BLaER1 (cell line): ENCODE data around the gene TM2D1.

Experiments used
- H3K27ac ChIP-seq: shearing (Covaris generic); formaldehyde crosslinking; 2 replicates; pipeline ENCODE4 v1.8.1; 2022
- H3K27me3 ChIP-seq: shearing (Covaris generic); formaldehyde crosslinking; 2 replicates; pipeline ENCODE4 v1.8.1; 2022
- H3K36me3 ChIP-seq: shearing (Covaris generic); formaldehyde crosslinking; 2 replicates; pipeline ENCODE4 v1.8.1; 2022
- H3K4me1 ChIP-seq: shearing (Covaris generic); formaldehyde crosslinking; 2 replicates; pipeline ENCODE4 v1.8.1; 2022
- H3K4me2 ChIP-seq: shearing (Covaris generic); formaldehyde crosslinking; 2 replicates; pipeline ENCODE4 v1.8.1; 2022
- H3K4me3 ChIP-seq: shearing (Covaris generic); formaldehyde crosslinking; 2 replicates; pipeline ENCODE4 v1.8.1; 2022
- H3K9ac ChIP-seq: shearing (Covaris generic); formaldehyde crosslinking; 2 replicates; pipeline ENCODE4 v1.8.1; 2022
- H3K9me3 ChIP-seq: shearing (Covaris generic); formaldehyde crosslinking; 2 replicates; pipeline ENCODE4 v1.8.1; 2022
- H4K20me1 ChIP-seq: shearing (Covaris generic); formaldehyde crosslinking; 2 replicates; pipeline ENCODE4 v1.8.1; 2022
- Cebpa-rat ChIP-seq: shearing (Covaris generic); IDR thresholded peaks from 2 replicates; pipeline ENCODE4 v1.8.1; 2022

TM2D1 gene

DNA sequence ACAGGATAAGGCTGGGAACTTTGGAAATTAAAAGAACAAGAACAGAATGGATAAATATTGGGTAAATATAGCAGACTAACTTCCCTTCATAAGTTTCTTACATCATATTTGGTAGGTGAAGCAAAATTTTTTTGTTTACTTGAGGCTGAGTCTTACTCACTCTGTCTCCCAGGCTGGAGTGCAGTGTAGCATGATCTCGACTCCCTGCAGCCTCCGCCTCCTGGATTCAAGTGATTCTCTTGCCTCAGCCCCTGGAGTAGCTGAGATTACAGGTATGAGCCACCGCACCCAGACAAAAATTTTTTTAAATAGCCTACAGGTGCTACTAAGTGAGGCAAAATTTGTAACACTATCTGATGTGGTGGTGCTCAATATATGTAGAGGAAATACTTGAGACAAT lies 50.7 kb downstream of the TM2D1 start:
- Histone ChIP-seq H3K9ac (no peak overlapping the region), H3K9me3 (no peaks in the 10 kb centered on the region), H3K27ac (no peak overlapping the region), H3K4me2 (no peak overlapping the region), H3K27me3 (no peaks in the 10 kb centered on the region), H3K4me3 (no peak overlapping the region), H4K20me1 (no peaks in the 10 kb centered on the region), H3K4me1 (no peaks in the 10 kb centered on the region), H3K36me3 (peaks cover 9% of the 10 kb centered on the region; the same call in 1 of the 2 replicates)
- no peak for TF ChIP-seq Cebpa-rat

DNA sequence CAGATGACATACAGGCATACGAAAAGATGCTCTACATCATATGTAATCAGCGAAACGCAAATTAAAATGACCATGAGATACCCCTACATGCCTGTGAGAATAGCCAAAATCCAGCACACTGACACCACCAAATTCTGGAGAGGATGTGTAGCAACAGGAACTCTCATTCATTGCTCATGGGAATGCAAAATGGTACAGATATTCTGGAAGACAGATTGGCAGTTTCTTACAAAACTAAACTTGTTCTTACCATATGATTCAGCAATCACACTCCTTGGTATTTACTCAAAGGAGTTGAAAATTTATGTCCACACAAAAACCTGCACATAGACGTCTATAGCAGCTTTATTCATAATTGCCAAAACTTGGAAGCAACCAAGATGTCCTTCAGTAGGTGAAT lies 52.6 kb downstream of the TM2D1 start:
- H3K9ac ChIP-seq: no peak overlapping the region

DNA sequence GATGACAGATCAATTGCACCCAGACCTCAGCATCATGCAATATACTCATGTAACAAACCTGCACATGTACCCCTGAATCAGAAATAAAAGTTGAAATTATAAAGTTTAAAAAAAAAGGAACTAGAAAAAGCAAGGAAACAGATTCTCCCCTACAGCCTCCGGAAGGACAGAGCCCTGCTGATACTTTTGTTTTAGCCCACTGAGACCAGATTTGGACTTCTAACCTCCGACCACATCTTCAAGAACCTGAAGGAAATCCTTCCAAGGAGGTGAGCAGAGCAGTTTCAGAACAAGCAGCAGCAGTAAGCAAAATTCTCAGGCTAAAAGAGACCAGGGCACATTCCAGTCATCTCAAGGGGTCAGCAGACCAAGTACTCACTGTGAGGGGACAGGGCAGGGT lies 54.5 kb downstream of the TM2D1 start:
- no peaks in the 10 kb centered on the region for H3K9me3 ChIP-seq
- H3K4me2 ChIP-seq: no peak overlapping the region
- H3K4me3 ChIP-seq: no peak overlapping the region
- H3K27me3 ChIP-seq: no peaks in the 10 kb centered on the region
- no peaks in the 10 kb centered on the region for H4K20me1 ChIP-seq
- no peak overlapping the region for H3K9ac ChIP-seq
- TF ChIP-seq Cebpa-rat: no peak
- no peaks in the 10 kb centered on the region for H3K36me3 ChIP-seq
- H3K27ac ChIP-seq: no peak overlapping the region
- no peaks in the 10 kb centered on the region for H3K4me1 ChIP-seq

More for the DNA sequence above, 52.6 kb downstream of the TM2D1 start:
- Histone ChIP-seq H3K27ac (no peak overlapping the region), H3K4me2 (no peak overlapping the region), H4K20me1 (no peaks in the 10 kb centered on the region), H3K9me3 (no peaks in the 10 kb centered on the region), H3K4me3 (no peak overlapping the region), H3K36me3 (no peaks in the 10 kb centered on the region), H3K27me3 (no peaks in the 10 kb centered on the region), H3K4me1 (no peaks in the 10 kb centered on the region)
- TF ChIP-seq Cebpa-rat: no peak

DNA sequence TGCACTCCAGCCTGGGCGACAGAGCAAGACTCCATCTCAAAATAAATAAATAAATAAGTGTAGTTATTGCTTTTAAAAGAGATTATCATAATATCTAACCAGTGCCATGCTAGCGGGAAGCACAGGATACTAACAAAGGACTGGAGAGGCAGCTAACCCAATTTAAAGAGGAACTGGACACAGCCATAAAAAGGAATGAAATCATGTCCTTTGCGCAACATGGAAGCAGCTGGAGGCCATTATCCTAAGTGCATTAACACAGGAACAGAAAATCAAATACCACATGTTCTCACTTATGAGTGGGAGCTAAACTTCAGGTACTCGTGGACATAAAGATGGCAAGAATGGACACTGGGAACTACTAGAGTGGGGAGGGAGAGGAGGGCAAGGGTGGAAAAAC lies 54.9 kb downstream of the TM2D1 start:
- no peaks in the 10 kb centered on the region for H3K9me3 ChIP-seq
- TF ChIP-seq Cebpa-rat: no peak
- no peak overlapping the region for H3K27ac ChIP-seq
- H3K4me1 ChIP-seq: no peaks in the 10 kb centered on the region
- no peak overlapping the region for H3K4me3 ChIP-seq
- H3K9ac ChIP-seq: no peak overlapping the region
- H3K4me2 ChIP-seq: no peak overlapping the region
- H3K27me3 ChIP-seq: no peaks in the 10 kb centered on the region
- no peaks in the 10 kb centered on the region for H4K20me1 ChIP-seq
- no peaks in the 10 kb centered on the region for H3K36me3 ChIP-seq

DNA sequence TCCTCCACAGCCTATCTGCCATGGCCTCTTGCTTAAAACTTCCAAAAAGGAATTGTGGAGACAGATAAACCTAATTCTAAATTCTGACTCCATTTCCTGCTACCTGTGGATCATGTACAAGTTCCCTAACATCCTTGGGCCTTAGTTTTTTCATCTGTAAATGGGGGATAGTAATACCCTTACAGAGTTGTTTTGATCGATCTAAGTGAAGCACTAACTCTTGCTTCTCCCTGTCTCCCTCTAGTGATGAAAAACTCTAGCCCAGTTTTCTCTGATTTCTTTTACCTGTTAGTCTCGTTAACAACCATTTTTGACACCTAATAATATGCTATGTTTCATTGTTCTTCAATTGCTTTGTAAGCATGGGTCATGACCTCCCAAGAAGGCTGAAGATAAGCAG lies 65.9 kb downstream of the TM2D1 start:
- no peak for TF ChIP-seq Cebpa-rat
- no peak overlapping the region for H3K9ac ChIP-seq
- H3K9me3 ChIP-seq: no peaks in the 10 kb centered on the region
- H4K20me1 ChIP-seq: no peaks in the 10 kb centered on the region
- no peaks in the 10 kb centered on the region for H3K4me1 ChIP-seq
- H3K4me2 ChIP-seq: no peak overlapping the region
- no peak overlapping the region for H3K4me3 ChIP-seq
- H3K27ac ChIP-seq: no peak overlapping the region
- no peaks in the 10 kb centered on the region for H3K27me3 ChIP-seq
- no peaks in the 10 kb centered on the region for H3K36me3 ChIP-seq

DNA sequence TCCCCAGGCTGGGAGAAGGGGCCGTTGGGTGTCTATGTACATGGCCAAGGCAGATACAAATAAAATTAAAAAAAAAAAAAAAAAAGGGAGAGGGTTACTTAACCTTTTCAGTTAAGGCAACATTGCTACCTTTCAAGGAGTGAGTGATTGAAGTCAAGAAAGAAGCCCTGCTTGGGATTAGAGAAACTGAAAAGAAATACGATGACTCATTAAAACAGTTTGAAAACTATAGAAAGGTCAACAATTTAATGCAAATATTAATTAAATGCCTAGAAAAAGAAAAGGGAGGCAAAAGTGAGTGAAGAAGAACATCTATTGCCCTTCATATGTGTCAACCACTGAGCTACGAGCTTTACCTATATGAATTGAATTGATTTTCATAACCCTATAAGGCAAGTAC lies 69.5 kb downstream of the TM2D1 start:
- no peak overlapping the region for H3K9ac ChIP-seq
- no peaks in the 10 kb centered on the region for H3K9me3 ChIP-seq
- H3K36me3 ChIP-seq: no peaks in the 10 kb centered on the region
- no peak overlapping the region for H3K4me3 ChIP-seq
- TF ChIP-seq Cebpa-rat: no peak
- H4K20me1 ChIP-seq: no peaks in the 10 kb centered on the region
- H3K4me2 ChIP-seq: no peak overlapping the region
- no peak overlapping the region for H3K27ac ChIP-seq
- H3K27me3 ChIP-seq: no peaks in the 10 kb centered on the region
- H3K4me1 ChIP-seq: no peaks in the 10 kb centered on the region

DNA sequence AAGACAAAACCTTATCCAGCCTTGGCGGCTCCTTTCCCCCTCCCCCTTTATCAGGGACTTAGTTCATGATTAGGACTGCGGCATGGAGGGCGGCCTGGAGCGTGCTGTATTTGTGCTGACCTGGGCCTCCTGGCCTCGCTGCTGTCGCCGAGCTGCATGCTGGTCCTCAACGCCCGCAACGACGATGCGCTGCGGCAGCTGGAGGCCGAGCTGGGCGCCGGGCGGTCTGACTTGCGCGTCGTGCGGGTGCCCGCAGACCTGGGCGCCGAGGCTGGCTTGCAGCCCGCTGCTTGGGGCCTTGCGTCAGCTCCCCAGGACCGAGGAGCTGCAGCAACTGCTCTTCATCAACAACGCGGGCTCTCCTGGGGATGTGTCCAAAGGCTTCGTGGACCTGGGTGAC lies 70.9 kb downstream of the TM2D1 start:
- no peaks in the 10 kb centered on the region for H3K27me3 ChIP-seq
- H3K4me1 ChIP-seq: no peaks in the 10 kb centered on the region
- no peaks in the 10 kb centered on the region for H3K36me3 ChIP-seq
- H3K4me2 ChIP-seq: no peak overlapping the region
- no peak for TF ChIP-seq Cebpa-rat
- H3K27ac ChIP-seq: no peak overlapping the region
- H3K4me3 ChIP-seq: no peak overlapping the region
- H3K9me3 ChIP-seq: no peaks in the 10 kb centered on the region
- no peak overlapping the region for H3K9ac ChIP-seq
- no peaks in the 10 kb centered on the region for H4K20me1 ChIP-seq

DNA sequence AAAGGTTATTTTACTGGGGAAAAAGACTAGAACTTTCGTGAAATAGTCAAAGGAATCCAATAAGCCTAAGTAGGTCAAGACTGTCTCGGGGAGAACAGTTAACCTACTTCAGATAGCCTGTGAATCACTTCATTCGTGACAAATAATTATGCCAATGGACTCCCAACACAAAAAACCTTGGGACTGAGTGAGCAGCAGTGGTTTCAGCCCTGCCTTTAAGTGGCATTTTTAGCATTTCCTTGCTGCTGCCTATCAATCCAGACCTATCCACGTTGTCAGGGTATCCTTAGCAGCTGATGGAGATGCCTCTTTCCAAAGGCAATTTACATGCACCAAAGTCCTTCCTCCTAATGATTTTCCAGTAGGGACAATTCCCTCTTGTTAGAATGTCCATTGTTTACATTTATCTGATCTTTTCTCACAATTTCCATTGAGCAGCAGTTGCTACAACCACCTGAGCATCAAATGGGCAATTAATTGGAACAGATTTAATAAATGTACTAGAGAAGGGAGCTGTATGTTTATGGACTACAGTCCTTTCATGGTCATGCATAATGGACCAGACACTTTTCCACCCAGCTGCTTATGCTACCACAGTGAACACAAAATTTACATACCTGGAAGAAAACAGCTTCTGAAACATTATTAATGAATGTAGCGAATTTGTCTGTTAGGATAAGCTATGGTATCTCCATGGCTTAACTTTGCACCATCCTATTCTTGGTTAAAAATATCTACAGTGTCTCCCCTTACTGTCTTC lies 75.8 kb downstream of the TM2D1 start:
- Histone ChIP-seq H3K27me3 (no peaks in the 10 kb centered on the region), H3K9ac (no peak overlapping the region), H3K36me3 (no peaks in the 10 kb centered on the region)

DNA sequence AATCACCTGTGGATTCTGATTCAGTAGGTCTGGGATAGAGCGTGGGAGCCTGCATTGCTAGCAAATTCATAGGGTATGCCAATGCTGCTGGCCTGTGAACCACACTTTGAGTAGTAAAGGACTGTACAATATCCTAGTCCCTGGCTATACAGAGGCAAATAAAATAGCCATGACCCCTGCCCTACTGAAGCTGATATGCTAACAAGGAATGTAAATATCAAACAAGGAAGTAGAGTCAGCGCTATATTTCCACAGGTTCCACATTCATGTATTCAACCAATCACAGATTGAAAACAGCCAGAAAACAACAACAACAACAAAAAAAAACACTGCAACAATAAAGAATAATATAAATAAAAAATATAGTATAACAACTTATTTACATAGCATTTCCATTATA lies 77.8 kb downstream of the TM2D1 start:
- H3K9ac ChIP-seq: no peak overlapping the region
- TF ChIP-seq Cebpa-rat: no peak
- no peaks in the 10 kb centered on the region for H3K4me1 ChIP-seq
- no peak overlapping the region for H3K4me2 ChIP-seq
- no peaks in the 10 kb centered on the region for H3K27me3 ChIP-seq
- H3K27ac ChIP-seq: no peak overlapping the region
- H3K36me3 ChIP-seq: no peaks in the 10 kb centered on the region
- no peaks in the 10 kb centered on the region for H4K20me1 ChIP-seq
- H3K9me3 ChIP-seq: no peaks in the 10 kb centered on the region
- H3K4me3 ChIP-seq: no peak overlapping the region

More for the DNA sequence above, 75.8 kb downstream of the TM2D1 start:
- H3K4me3 ChIP-seq: no peak overlapping the region
- no peaks in the 10 kb centered on the region for H4K20me1 ChIP-seq
- H3K4me2 ChIP-seq: no peak overlapping the region
- H3K4me1 ChIP-seq: no peaks in the 10 kb centered on the region
- H3K27ac ChIP-seq: no peak overlapping the region
- no peak for TF ChIP-seq Cebpa-rat
- H3K9me3 ChIP-seq: no peaks in the 10 kb centered on the region

DNA sequence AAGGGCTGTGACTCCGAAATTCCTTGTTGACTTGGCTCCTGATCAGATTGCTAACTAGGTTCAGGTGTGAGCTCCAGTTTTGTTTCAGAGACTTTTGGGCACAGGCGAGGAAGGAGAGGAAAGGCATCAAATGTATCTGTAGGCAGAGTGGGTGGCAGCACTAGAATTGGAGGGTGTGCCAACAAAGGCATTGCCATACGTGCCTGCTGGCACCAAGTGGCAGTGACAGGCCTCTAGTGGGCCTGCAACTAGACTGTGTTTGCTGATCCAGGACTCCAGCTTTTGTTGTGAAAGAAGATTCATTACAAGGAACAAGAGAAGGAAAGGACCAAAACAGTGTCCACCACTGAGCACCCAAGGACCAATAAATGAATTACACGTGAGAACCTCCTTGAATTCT lies 79.5 kb downstream of the TM2D1 start:
- H3K27me3 ChIP-seq: no peaks in the 10 kb centered on the region
- H3K4me2 ChIP-seq: no peak overlapping the region
- no peaks in the 10 kb centered on the region for H3K36me3 ChIP-seq
- TF ChIP-seq Cebpa-rat: no peak
- H3K27ac ChIP-seq: no peak overlapping the region
- H3K4me1 ChIP-seq: 0 out of 2 replicates have a peak, but pooled peaks cover 7% of the 10 kb centered on the region
- no peak overlapping the region for H3K4me3 ChIP-seq
- H3K9me3 ChIP-seq: no peaks in the 10 kb centered on the region
- no peaks in the 10 kb centered on the region for H4K20me1 ChIP-seq
- H3K9ac ChIP-seq: no peak overlapping the region

DNA sequence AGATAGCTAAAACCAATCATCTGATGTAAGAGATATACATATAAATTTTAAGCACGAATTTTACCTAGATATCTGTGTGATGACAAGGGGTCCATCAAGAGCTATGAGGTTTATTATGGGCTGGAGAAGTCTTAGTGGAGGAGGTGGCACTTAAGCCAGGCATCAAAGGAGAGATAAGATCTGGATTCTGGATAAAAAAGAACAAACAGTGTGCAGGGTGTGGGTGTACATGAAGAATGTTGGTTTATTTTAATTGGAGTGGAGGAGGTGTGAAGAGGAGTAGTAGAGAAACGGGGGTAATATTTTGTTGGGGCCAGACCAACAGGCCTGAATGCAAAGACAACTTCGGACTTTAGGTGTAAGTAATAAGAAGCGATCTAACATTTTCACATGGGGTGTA lies 80.6 kb downstream of the TM2D1 start:
- Histone ChIP-seq H3K9ac (no peak overlapping the region), H3K4me2 (no peak overlapping the region), H3K9me3 (no peaks in the 10 kb centered on the region), H3K36me3 (no peaks in the 10 kb centered on the region), H3K27me3 (no peaks in the 10 kb centered on the region), H3K27ac (no peak overlapping the region), H4K20me1 (no peaks in the 10 kb centered on the region), H3K4me3 (no peak overlapping the region), H3K4me1 (0 out of 2 replicates have a peak, but pooled peaks cover 7% of the 10 kb centered on the region)
- no peak for TF ChIP-seq Cebpa-rat
